Measurements from ENCODE around the gene TTC9.

TTC9 gene

DNA sequence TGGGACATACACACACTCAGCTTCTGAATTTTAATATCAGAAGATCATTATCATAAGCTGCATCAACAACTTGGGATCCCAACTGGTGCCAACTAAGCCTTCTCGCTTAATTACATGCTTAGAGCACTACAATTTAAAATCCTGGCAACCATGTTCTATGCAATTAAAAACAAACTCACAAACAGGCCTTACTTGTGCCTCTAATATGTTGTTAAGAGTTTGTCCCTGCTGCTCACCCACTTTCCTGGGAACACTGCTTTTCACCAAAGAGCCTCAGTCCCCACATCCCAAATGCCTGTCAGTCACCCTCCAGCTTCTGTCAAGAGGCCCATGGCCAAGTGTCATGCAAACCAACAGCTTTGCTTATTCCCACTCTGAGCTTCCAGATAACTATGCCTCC, 69.7 kb downstream of the TTC9 start:
- DNase-seq (ENCODE audit: low read depth in 1 of 2, low spot score in 1 of 2), result no peak

DNA sequence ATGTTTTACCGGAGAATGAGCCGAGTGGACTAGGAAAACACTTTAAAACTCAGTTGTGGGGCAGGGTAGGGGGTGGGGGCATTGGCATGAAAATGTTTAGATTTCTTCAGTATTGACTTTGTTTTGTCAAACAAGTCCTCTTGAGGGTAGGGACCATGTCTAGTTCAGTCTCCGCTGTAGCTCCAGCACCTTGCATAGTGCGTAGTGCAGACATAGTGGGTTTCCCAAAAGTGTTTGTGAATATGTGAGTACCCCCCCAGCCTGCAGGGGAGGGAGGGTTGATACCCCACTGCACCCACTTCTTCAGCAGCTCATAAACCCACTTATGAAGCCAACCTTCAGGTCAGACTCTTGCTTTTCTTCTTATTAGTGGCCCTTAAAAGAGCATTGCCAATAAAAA, 71.4 kb downstream of the TTC9 start:
- DNase-seq (ENCODE audit: low read depth in 1 of 2, low spot score in 1 of 2), result no peak

DNA sequence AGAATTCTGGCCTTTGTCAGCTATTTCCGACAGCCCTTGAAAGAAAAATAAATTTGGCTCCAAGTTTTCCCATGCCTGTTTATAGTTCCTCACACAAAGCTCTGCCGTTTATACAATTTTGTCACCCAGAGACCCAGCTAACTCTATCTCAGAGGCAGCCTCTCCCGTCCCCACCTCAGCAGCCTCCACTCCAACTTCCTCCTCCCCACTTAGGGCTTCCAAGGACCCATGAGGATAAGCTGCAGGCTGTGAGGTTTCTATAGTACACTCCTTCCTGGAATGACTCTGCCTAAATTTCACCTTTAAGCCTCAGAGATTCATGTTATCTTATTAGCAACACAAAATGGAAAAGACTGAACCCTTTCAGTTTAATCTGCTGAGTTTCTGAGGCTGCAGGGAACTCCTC, 71.8 kb downstream of the TTC9 start:
- no peak for DNase-seq (ENCODE audit: low read depth in 1 of 2, low spot score in 1 of 2)

DNA sequence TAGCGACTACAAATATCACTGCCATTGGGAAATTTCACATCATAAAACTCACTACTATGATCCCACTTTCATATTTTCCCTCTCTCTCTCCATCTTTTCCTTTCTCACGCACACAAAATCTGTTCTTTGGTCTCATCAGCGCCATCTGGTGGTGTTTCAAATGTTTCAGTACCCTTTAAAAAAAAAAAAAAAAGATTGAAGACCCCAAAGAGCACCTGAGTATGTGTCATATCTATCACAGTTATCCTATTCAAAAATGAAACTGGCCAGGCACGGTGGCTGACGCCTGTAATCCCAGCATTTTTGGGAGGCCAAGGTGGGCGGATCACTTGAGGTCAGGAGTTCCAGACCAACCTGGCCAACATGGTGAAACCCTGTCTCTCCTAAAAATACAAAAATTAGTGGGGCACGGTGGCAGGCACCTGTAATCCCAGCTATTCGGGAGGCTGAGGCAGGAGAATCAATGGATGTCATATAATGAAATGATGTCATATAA, 72.4 kb downstream of the TTC9 start:
- peak in 1 of 2 donors; percentile 43 for DNase-seq (ENCODE audit: low read depth in 1 of 2, low spot score in 1 of 2)

DNA sequence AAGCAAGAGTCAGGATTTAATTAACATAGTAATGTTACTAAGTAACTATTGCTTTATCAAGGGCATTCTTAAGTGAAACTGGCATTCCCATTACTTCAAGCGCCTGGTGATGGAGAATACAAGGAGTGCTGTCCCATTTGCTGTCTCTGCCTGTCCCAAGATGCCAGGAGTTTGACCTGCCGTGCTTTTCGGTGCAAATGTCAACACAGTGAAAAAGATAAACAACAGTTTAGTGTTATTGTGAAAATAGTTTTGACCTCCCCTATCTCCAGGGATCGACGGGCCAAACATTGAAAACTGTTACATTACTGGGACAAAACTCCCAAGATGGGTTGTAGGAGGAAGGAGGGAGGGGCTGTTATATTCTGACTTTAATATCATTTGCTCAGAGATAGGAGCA, 74.8 kb downstream of the TTC9 start:
- no peak for DNase-seq (ENCODE audit: low read depth in 1 of 2, low spot score in 1 of 2)

DNA sequence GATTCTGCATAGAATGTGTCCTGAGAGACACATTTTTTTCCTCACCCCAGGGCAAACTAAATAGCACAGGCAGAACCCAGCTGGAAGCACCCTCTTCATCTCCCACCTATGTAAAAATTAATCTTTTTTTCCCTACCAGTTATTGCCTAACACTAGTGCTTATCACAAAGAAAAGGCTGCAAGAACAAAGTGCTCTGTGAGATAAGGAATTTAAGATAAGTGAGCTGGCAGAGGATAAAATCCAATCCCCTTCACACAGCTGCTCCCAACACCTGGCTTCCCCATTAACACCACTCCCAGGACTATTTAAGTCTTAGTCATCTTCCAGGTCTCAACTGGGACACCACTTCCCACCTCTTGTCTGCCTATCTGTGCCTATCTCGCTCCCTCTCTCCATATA, 75.2 kb downstream of the TTC9 start:
- DNase-seq (ENCODE audit: low read depth in 1 of 2, low spot score in 1 of 2), result no peak

DNA sequence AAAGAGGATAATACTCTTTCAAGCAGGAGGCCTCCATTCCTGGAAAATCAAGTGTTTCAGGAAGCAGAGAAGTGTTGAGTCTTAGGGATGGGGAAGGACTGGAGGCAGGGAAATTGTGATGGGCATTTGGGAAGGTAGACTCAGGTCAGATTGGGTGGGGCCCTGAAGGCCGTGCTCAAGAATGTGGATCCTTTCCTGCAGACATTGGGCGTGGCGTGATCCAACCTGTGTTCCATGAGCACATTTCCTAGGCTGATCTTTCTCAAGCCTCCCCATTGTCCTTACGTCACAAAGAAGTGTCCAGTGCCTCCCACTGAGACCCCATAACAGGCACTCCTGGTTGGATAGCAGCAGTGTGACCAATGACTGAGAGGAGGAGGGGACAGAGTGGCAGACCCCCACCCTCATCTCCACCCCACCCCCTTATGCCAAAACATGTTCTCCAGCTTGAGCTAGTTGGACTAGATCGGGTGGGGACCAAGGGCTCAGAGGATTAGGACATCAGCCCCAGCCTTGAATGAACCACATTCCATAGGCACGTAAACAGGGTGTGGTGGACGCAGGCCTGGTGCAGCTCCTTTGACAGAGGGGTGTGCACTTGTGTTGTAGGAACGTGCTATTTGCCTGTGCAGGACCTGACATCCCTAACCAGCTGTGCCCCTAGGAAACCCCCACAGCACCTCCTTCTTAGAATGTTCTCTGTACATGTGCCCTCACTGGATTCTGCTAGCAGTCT, 76.8 kb downstream of the TTC9 start:
- DNase-seq (ENCODE audit: low read depth in 1 of 2, low spot score in 1 of 2), result no peak

DNA sequence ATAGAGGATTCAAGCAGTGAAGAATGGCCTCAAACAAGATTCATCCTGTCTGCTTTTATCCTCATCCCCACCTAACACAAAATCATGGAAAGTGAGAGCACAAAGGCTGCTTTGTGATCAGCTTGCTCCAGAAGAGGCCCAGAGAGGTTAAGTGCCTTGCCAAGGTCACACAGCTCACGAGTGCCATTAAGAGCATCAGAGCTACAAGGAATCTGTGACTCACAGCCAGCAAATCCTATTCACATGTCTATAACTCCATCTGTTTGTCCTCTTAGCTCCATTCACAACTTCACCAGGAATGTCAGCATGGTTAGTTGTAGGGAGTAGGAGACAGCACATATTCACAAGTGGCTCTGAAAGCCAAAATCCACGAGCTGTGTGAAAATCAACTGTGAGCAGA, 79.8 kb downstream of the TTC9 start:
- no peak for DNase-seq (ENCODE audit: low read depth in 1 of 2, low spot score in 1 of 2)

DNA sequence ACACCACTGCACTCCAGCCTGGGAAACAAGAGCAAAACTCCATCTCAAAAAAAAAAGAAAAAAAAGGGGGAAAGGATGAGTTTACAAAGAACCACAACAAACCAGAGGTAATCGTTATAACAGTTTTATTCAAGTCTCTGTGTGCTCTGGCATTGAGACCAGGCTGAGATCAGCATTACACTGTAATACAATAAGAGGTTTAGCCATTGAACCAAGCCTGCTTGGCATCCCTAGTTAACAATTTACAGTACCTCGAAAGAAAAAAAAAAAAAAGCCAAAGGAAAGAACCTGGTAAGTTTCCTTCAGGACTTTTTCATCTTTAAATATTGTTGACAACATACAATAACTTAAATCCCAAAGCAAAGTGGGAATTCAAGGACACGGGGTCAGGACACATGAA, 80.7 kb downstream of the TTC9 start:
- DNase-seq (ENCODE audit: low read depth in 1 of 2, low spot score in 1 of 2), result no peak

DNA sequence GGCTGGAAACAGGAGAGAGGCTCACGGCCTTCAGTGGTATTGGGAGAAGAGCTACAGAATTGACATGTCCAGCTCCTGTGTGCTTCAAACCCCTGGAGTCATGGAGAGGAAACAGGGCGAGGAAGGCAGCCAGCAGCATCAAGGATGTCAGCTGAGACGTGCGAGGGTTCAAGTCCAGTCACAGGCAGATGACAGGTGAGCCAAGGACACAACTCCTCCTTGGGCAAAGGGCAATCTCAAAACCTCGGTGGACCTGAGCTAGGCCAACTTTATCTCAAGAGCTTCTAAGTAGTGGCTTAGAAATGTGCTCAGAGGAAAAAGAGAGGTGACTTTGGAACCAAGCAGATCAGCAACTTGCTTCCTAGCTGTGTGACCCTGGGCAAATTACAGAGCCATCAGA, 81.6 kb downstream of the TTC9 start:
- DNase-seq (ENCODE audit: low read depth in 1 of 2, low spot score in 1 of 2), result no peak

DNA sequence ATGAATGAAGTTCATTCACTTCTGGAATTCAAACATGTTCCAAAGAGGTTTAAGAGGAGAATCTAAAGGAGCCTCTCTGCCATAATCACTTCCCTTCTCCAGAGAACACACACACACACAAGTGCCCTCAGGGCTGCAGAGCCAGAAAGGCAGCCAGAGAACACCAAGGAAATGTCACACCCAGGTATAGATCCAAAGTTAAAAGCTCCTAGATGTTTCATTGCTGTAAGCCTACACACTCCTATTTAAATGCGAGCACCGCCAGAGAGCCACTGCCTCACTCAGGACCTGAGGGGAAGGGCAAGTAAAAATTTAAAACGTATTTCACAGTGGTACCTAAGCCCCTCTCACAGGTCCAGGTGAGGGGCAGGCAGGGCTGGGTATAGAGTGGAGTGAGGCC, 82.4 kb downstream of the TTC9 start:
- no peak for DNase-seq (ENCODE audit: low read depth in 1 of 2, low spot score in 1 of 2)

DNA sequence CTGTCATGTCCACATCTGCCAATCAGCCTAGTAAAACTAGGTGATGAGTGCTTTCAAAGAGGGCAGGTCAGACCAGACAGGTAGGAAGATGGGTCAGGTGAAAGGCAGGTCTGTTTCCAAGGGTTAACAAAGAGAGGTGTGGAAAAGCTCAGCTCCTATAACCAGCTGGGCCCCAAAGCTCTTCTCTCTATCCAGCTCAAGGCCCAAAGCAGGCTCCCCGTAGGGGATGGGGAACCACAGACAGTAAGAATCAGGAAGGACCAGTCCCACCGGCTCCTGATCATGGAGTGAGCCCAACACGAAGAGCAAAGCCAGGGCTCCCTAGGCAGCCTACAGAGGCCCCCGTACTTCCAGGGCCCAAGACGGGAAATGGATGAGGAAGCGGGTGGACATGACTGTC, 83.2 kb downstream of the TTC9 start:
- no peak for DNase-seq (ENCODE audit: low read depth in 1 of 2, low spot score in 1 of 2)

Data from activated CD4-positive, alpha-beta T cell treated with anti-CD3 and anti-CD28 coated beads, Interleukin-2, amount 50 U/mL, for 24 hours (primary cell).